ENCODE measurements around the gene CFL1.

The CFL1 gene

GRCh38 chr11:65829459-65829858 is 28.5 kb downstream of the CFL1 start:
- DNase-seq, result no peak

- no peak for DNase-seq
These were observed 30.8 kb downstream of the CFL1 start for GRCh38 chr11:65826984-65827735.

DNA sequence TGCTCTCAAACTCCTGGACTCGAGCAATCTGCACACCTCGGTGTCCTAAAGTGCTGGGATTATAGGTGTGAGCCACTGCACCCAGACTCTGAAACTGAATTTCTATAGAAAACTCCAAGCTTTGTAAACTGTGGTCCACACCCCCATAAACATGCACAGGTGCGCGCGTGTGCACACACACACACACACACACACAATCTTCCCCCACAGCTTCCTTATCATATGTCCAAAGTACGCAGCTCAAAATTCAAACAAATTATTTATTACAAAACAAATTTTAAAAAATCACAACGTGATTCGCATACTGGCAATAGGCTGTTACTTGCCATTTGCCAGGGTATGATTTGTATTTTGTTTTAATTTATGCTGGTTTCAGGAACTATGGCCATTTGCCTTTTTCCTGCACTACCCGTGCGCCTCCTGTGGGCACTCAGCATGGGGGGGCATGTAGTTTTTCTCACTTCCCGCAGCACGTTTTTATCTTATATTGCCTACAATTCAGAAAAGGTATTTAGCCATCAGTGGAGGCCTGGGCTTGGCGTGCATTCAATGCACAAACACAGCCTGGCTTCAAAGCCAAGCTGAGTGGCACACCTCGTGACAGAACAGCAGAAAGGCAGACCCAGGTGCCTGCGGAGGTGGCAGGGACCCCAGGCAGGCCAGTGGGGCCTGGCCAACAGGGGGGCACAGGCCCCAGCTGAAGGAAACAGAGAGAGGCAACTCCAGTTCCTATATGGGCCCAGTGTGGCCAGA is 35.0 kb downstream of the CFL1 start:
- no peak for DNase-seq

DNA sequence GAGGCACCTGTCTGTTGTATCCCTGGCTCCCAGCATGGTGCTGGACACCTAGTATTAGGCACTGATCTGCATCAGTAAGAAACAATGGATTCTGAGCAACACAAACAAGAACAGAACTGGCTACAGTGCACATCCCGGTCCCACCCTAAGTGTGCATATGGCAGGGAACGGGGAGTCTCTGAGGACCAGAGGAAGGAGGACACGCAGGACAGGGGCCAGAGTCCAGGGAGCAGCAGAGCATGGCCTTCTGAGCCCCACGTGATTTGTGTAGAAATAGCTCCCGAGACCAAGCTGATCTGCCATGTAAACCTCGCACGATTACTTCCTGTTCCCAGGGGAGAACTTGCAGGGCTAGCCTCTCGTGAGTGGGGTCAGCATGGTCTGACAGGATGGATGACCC is 36.9 kb downstream of the CFL1 start:
- no peak for DNase-seq

- peak; percentile 59 for DNase-seq
These were observed 39.9 kb downstream of the CFL1 start for GRCh38 chr11:65817835-65818680.

DNA sequence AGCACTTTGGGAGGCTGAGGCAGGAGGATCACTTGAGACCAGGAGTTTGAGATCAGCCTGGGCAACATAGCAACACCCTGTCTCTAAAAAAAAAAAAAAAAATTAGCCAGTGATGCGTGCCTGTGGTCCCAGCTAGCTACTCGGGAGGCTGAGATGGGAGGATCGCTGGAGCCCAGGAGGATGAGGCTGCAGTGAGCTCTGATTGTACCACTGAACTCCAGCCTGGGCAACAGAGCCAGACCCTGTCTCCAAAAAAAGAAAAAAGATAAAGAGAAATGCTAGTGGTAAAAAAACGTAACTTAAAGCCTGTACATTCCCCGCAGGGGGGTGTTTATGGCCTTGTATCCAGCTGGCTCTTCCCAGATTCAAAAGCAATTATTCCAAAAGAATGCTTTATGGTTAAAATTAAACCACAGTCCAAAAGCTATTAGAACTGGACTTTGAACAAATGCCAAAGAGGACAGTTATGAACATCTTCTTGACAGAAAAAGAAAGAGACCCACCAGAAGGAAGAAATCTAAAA is 40.6 kb downstream of the CFL1 start:
- DNase-seq, result no peak

DNA sequence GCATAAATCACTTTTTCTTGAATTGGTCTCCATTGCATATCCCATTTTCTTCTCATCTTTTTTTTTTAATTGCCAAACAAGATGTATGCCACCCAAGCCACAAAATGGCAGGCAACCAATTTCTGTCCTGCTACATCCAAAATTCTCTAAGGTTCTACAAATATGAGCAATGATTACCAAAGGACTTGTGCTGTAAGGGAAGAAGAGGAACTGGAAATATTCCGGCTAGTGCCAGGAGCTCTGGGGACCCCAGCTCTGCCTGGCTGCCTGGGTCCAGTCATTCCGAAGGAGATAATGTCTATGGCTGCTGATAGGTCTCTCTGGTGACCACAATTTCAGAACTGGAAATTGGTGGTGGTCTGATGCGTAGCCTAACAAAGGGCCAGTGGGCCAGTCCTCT is 41.3 kb downstream of the CFL1 start:
- no peak for DNase-seq

DNA sequence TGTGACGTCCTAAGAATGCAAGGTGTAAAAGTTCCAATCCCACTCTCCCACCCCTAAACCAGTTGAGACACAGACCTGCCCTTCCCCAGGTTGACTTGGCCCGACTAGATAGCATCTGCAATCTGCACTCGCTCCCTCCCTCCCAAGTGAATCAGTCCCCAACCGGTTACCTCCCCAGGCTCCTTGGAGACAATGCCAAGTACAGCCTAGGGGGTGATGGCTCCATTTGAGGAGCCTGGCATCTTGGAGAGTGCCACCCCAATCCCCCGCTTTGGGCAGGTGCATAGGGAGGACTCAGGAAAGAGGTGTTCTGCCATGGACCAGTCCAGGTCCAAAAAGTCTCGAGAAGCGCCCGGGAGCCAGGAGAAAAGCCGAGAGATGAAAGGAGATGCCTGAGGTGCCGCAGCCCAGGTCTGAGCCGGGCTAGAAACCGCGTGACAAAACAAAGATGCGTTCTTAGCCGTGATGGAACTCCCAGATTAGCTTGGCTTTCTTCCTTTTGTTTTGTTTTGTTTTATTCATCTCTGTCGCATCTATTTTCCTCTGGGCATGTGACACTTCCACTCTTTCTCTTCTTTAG is 42.9 kb downstream of the CFL1 start:
- DNase-seq, result no peak

DNA sequence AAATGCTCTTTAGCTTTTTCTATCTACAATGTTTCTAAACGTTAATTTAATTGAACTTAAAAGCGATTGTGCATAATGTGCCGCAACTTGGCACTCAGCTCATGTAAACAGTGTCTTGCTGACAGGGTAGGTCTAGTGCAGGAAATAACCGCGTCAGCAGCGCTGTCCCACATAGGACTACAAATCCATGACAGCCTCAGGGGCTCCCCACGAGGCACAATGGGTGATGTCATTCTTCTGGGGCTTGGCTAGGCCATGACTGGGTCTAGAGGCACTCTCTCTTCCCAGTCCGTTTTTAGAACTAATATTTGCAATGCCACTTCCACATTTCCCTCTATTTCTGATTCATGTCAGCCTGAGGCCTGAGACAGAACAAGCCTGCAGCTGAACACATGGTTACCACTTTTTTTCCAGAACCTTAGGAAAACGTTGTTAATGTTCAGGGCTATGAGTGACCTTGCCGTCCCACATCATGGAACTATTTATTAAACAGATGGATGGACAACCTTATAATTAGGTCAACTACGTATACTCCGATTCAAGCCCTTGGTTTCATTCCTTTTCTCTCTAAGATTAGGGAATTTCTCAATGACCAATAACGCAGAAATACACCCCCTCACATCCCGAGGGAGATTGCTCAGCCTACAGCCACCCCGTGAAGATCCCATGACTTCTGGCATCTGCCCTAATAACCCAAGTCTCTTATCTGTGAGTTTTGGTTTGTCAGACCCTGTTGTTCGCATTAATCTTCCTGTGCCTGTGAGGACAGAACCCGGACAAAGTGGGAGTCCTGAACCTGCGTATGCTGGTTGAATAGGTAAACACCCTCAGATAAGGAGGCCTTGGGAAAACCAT is 43.6 kb downstream of the CFL1 start:
- DNase-seq, result no peak

GRCh38 chr11:65811764-65812475 is 46.1 kb downstream of the CFL1 start:
- no peak for DNase-seq

DNA sequence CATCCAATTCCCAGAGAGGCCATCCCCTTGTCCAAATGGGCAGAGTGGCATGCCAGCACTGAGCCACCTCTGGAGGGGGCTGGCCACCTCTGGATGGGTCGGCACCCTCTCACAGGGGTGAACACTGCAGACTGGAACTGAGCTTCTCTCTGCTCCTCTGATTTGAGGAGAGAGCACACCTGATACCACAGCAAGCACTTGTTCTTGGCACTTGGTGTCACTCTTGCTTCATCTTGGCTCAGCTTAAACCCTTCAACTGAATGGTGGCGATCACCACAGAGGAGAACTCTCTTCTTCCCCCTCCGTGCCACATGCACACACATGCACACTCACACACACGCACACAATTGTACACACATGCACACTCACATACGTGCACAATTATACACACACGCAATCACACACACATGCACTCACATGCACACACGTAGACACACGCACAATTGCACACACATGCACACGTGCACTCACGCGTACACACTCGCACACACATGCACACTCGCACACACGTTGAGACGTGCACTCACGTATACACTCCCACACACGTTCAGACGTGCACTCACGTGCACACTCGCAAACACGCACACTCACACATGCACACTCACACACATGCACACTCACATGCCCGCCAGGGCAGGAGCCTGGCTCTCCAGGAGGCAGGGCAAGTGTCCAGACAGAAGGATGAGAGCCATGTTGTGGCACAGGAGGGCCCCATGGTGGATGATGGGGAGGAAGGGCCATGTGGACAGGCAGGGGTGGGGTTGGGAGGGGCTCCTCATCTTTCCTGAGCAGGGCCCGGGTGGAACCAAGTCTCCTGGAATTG is 47.7 kb downstream of the CFL1 start:
- no peak for DNase-seq

- no peak for DNase-seq
These were observed 48.5 kb downstream of the CFL1 start for GRCh38 chr11:65809496-65809895.

DNA sequence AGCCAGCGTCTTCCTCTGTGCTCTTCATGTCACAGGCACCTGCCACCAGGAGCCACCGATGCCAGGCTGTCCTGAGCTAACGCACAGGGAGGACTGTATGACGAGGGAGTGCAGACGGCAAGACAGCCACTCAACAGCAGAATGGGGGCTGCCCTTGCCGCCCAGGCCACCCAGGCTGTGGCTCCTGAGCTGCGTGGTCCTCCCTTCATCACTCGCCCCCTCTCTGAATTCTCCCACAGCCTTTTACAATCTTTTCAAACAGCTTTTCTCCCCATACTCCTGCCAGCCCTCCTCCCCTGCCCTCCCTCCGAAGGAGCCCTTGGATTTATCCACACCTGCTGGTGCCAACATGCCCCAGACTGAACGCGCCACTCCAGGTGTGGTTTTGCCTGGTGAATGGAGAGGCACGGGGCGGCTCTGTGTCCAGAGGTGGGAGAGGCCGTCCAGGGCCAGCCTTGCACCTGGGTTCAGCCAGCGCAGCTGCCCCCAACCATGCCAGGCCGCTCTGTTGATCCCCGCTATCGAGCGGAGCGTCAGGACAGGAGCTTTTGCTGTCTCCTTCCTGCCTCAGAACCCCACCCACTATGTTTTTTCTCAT is 49.1 kb downstream of the CFL1 start:
- no peak for DNase-seq

- DNase-seq, result no peak
These were observed 51.0 kb downstream of the CFL1 start for GRCh38 chr11:65806979-65807378.

Measured in GF-D8 (cell line).